LNCAP (cell line): ENCODE results near the gene DISP3.

Experiments
- CTCF ChIP-seq: fragments of 450-650 bp; IDR thresholded peaks from 2 replicates; pipeline ENCODE4 v1.5.1; 2017; ENCODE audit warnings: mild to moderate bottlenecking

The DISP3 gene

GRCh38 chr1:11561740-11562139 is 82.8 kb downstream of the DISP3 start:
- no peak for TF ChIP-seq CTCF

DNA sequence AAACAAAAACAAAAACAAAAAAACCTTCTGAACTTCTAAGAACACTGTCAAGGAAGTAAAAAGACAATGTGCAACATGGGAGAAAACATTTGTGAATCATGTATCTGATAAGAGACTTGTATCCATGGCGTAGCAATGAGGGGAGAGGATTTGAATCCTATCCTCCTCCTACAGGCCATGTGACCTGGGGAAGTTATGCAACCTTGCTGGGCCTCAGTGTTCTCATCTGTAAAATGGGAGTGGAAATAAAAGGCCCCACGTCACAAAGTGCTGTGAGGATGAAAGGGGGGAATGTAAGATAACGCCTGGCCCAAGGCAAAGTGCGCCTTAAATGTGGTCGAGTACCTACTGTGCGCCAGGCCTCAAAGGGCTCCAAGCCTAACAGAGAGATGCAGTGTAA is 83.7 kb downstream of the DISP3 start:
- TF ChIP-seq CTCF = no peak

DNA sequence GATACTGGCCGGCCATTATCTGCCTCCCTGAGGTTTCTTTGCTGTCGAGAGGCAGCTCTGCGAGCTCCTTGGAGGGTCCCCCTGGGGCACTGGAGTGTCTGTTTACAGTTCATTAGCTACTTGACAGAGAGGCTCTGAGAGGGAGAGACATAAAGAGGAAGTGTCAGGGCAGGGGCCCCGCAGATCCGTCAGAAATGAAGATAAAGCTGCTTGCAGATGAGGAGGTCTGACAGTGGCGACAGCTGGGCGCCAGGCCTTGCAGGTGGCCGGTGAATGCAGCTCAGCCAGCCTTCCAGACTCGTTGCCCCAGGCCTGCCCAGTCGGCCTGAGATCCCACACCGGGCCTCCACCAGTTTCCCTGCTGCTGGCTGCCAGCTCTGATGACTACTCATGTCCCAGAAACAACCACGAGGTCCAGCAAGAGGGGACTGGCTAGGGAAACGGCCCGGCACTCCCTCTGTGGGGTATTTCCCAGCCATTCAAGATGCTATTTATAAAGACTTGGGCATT is 84.7 kb downstream of the DISP3 start:
- TF ChIP-seq CTCF = no peak

GRCh38 chr1:11564237-11564636 is 85.3 kb downstream of the DISP3 start:
- no peak for TF ChIP-seq CTCF

DNA sequence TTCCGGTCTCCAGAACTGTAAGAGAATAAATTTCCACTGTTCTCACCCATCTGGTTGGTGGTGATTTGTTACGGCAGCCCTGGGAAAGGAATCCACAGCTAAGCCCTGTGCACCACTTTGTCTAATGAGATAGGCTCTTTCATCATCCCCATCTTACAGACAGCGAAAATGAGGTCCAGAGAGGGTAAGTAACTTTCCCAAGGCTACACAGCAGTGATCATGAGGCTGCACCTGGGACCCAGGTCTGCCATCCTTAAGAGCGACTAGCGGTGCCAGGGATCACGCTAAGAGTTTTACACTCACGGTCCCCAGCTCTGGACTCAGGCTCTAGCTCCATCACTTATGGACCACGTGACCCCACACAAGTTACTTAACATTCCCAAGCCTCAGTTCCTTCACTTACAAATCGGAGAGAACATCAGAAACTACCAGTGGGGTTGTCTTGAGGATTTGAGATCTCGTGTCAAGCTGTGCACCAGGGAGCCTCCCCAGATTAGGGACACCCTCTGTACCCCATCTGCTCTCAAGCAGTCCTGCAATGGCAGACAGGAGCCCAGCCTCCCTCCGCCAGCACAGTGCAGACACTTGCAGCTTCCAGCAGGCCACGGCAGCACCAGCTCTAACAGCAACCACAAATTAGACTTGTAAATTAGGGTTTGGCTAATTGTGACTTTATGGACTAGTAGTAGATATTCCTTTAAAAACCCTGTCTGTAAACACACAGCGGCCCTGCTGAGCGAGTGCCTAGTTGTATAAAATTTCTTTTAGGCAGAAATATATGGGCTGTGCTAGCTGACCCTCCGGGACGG is 87.3 kb downstream of the DISP3 start:
- no peak for TF ChIP-seq CTCF

GRCh38 chr1:11567244-11568065 is 88.5 kb downstream of the DISP3 start:
- TF ChIP-seq CTCF = no peak

GRCh38 chr1:11568687-11569086 is 89.7 kb downstream of the DISP3 start:
- TF ChIP-seq CTCF = no peak
